PFSK-1 (cell line): ENCODE results near the gene GJD4.

Source experiments
- POLR2AphosphoS5 ChIP-seq: IDR thresholded peaks from 2 replicates; pipeline ENCODE4 v1.6.1; 2012; ENCODE audit warnings: low read depth, mild to moderate bottlenecking, control low read depth, low read length, moderate library complexity
- SIN3A ChIP-seq: IDR thresholded peaks from 2 replicates; pipeline ENCODE4 v1.6.1; 2012; ENCODE audit warnings: mild to moderate bottlenecking, low read length, moderate library complexity, borderline replicate concordance; ENCODE audit not compliant: insufficient read depth
- TF ChIP-seq, protein P1 (sequence below), 2 experiments: IDR thresholded peaks; 2 replicates each; pipeline versions ENCODE4 v1.6.1 to v1.8.0; 2011 to 2012; ENCODE audit warnings: low read depth in 2 of 2, low read length in 2 of 2, control low read depth in 1 of 2, inconsistent platforms in 1 of 2, mild to moderate bottlenecking in 1 of 2, moderate library complexity in 1 of 2; ENCODE audit not compliant: insufficient read depth in 1 of 2

DNA sequence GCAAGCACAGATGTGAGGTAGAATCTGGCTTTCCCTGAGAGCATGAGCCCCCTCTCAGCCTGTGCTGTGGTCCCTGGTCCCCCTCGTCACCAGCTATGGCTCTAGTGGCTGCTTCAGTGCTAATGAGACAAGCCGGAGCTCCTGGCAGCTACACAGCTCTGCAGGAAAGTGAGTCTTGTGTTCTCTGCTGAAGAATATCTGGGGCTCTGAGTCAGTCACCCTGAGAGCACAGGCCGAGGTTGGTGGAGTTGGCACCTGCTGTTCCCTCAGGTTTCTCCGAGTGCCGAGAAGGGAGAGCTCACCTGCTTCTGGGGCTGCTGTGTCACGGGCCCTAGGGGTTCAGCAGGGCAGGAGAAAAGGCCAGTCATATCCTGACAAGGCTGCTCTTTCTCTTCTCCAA, 37.2 kb upstream of the GJD4 start:
- TF ChIP-seq POLR2AphosphoS5 (no peak), SIN3A (no peak)
- TF ChIP-seq, protein P1, sequence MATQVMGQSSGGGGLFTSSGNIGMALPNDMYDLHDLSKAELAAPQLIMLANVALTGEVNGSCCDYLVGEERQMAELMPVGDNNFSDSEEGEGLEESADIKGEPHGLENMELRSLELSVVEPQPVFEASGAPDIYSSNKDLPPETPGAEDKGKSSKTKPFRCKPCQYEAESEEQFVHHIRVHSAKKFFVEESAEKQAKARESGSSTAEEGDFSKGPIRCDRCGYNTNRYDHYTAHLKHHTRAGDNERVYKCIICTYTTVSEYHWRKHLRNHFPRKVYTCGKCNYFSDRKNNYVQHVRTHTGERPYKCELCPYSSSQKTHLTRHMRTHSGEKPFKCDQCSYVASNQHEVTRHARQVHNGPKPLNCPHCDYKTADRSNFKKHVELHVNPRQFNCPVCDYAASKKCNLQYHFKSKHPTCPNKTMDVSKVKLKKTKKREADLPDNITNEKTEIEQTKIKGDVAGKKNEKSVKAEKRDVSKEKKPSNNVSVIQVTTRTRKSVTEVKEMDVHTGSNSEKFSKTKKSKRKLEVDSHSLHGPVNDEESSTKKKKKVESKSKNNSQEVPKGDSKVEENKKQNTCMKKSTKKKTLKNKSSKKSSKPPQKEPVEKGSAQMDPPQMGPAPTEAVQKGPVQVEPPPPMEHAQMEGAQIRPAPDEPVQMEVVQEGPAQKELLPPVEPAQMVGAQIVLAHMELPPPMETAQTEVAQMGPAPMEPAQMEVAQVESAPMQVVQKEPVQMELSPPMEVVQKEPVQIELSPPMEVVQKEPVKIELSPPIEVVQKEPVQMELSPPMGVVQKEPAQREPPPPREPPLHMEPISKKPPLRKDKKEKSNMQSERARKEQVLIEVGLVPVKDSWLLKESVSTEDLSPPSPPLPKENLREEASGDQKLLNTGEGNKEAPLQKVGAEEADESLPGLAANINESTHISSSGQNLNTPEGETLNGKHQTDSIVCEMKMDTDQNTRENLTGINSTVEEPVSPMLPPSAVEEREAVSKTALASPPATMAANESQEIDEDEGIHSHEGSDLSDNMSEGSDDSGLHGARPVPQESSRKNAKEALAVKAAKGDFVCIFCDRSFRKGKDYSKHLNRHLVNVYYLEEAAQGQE (IDR thresholded peaks at IDR 0.05; ENCODE audit: insufficient read depth in 1 of 2, low read depth in 2 of 2, low read length in 2 of 2) = no peak
